HT-29 (cell line): ENCODE data around the gene AGT. TPM values are rescaled to one million over a fixed set of nuclear protein-coding genes. Genes with fewer than 3 reads are reported as not detected.
"Not testable (repeated sequence)": the region's sequence is repeated elsewhere in the genome, so short reads cannot be mapped to it uniquely, and the experiment has no call there.

Experiments
- DNase-seq: peaks from one replicate; pipeline ENCODE4 v3.0.0-alpha.2; 2015; ENCODE audit warnings: low spot score
- total RNA-seq: library from RNA; depleted of rRNA; stranded (reverse); fragments of >200 nt; shearing (Covaris generic); gene quantifications from 2 replicates; pipeline ENCODE4 v1.2.3, GENCODE V29; 2014

Gene AGT
- total RNA-seq, 1 experiment from 2014 or later, result 1.5 TPM

DNA sequence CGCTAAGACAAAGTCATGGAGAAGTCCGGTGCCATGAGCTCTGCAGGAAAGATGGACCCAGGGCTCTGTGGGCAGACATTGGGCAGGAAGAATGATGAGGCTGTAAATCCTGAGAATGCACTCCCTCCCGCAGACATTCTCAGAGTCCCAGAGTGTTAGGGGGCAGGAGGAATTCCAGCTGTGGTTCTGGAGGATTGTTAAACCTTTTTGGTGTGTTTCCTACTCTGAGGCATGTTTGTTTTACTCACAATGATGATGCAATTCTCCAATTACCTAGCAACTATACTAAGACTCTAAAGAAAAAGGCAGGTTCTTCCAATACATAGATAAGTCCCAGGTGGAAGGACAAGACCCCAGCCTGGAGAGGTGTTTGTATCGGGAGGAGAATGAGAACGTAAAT is 30.5 kb upstream of the AGT start:
- peak; percentile 7 for DNase-seq

DNA sequence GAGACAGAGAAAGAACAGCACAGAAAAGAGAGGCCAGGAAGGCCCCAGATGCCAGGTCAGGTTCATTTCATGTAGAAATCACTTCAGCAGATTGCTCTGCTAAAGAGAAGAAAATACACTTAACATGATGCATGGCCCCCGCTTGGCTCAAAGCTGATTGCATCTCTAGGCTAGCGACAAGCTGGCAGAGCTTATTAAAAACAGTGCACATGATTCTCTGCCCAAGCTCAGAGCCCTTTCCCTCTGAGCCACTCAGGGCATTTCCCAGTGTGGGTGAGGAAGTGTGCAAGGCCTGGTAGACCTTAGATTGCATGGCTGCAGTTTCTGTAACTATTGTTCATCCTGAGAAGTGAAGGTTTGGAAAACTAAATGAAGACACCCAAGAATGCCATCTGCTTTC is 30.0 kb upstream of the AGT start:
- no peak for DNase-seq

DNA sequence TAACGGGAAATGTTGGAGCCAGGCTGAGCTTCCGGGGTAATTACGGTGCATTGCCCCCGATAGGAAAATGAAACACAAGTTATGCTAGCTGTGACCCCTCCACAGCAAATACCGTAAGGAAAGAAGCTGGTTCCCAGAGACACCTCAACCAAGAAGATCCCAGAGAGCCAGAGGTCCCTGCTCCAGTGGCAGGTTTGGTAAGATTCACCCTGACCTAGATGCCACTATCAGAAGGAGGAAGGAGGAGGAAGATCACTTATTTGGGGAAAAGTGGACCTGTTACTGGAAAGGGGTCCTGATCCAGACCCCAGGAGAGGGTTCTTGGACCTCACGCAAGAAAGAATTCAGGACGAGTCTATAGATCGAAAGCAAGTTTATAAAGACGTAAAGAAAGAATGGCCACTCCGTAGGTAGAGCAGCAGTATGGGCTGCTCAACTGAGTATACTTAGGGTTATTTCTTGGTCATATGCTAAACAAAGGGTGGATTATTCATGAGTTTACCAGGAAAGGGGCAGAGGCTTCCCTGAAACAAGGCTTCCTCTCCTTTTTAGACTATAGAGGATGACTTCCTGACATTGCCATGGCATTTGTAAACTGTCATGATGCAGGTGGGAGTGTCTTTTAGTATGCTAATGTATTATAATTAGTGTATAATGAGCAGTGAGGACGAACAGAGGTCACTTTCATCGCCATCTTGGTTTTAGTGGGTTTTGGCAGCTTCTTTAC is 25.8 kb upstream of the AGT start:
- DNase-seq, result no peak

DNA sequence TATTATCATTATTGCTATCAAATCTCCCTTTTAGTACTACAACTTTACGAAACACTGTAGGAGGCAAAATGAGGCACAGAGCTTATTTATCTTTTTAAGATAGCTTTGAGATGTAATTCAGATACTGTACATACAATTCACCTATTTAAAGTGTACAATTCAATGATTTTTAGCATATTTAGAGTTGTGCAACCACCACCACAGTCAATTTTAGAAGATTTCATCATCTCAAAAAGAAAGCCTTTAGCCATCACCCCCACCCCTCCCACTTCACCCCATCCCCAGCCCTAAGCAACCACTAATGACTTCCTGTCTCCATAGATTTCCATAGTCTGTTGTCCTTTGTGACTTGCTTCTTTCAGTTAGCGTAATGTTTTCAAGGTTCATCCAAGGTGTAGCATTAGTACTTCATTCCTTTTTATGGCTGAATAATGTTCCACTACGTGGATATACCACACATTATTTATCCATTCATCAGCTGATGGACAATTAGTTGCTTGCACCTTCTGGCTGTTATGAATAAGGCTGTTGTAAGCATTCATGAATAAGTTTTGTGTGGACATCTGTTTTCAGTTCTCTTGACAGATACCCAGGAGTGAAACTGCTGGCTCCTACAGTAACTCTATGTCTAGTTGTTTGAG is 23.8 kb upstream of the AGT start:
- DNase-seq, result no peak

DNA sequence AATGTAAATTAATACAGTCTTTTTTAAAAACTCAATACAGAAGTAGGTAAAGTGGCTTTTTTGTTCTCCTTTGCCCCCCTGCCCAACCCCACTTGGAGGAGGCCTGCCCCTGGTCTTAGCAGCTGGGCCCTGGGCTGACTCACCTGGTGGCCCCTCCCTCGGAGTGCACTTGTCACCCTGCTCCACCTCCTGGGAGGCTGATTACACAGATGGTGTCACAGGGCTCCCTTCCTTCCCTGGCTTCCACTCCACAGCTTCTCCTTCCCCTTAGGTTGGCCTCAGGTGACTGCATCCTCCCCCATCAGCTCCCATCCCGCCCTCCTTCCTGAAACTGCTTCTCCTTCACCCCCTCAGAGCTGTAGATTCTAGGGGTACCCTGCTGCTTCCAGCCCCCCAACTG is 21.5 kb upstream of the AGT start:
- DNase-seq, result peak; percentile 73

DNA sequence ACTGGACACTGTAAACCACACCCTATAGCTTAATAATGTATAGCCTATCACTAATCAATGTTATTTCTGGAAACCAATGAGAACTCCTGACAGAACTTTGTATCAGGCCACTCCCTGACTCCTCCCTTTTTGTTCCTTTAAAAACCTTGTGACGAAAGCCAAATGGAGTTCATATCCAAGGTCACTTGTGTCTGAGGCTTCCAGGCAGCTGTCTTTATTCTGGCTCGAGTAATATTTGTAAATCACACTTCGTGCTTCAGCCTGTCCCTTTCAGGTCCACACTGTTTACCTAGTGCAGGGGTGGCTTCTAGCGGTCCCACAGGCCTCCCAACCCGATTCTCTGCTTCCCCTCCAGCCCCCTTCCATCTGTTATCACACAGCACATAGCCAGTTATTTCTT is 17.1 kb upstream of the AGT start:
- no peak for DNase-seq

DNA sequence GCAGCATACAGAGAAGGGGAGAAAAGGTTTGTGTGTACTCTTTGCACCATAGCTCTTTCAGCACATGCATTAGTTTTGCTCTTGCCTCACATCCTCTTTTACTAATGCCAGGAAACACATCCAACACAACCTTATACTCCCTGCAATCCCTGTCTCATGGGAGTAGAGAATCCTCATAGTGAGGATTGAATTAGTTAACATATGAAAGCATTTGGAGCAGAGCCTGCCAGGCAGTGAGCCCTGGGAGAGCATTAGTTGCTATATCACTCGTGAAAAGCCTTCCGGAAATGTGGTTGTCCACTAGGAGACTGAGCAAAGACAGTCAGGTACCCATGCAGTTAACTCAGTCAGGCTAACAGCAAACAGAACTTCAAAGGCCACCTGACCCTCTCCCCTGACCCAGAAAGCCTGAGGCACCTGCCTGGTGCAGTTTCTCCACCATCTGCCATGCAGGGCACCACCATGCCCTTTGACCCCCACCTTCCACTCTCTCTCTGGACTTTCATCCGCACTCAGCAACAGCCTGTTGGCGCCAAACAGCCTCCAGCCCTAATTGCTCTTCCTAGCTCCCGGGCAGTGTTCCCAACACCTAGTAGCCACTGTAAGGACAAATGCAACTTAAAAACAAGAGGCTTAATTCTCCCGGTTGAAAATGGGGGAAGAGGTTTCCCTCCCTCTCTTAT is 14.9 kb upstream of the AGT start:
- DNase-seq, result no peak

DNA sequence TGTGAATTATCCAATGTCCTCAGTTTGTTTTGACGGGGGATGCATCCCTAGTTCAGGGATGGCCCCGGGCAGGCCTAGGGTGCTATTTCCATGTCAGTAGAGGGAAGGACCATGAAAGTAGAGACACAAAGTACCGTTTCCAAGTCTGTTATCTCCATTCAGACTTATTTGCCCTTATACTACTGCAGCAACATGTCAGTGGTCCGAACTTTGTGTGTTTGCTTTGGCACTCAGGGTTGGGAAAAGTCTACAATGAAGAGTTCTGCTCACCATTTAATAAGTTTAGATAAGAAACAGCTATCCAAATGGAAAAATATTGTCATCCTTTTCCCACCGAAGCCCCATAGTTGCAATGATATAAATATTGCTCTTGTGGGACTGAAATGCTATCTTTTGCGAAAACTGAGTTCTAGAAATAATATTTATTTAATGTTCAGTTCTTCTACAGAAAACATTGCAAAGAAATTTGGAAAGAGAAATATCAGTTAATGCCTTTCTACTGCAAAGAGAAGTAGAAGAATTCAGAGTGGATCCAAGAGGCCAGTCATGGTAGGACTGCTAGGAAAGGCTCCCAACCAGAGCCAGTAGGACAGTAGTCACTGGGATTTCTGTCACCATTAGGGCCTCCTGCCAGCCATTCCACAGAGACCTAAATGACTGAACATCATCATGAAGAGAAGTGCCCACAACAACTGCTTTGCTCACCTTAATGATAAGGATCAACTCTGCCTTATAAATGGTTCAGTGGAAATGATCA is 11.5 kb upstream of the AGT start:
- no peak for DNase-seq

DNA sequence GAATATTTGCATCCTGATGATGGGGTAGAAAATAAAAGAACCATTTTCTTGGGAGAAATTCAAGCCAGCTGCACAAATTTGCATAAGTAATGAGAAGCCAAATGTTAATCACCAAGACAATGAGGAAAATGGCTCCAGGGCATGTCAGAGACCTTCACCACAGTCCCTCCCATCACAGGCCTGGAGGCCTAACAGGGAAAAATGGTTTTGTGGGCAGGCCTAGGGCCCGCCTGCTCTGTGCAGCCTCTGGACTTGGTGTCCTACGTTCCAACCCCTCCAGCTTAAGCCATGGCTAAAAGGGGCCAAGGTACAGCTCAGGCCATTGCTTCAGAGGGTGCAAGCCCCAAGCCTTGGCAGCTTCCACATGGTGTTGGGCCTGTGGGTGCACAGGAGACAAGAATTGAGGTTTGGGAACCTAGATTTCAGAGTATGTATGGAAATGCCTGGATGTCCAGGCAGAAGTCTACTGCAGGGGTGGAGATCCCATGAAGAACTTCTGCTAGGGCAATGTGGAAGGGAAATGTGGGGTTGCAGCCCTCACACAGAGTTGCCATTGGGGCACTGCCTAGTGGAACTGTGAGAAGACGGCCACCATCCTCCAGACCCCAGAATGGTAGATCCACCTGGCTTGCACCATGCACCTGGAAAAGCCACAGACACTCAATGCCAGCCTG is 8.1 kb upstream of the AGT start:
- not testable (repeated sequence) for DNase-seq

DNA sequence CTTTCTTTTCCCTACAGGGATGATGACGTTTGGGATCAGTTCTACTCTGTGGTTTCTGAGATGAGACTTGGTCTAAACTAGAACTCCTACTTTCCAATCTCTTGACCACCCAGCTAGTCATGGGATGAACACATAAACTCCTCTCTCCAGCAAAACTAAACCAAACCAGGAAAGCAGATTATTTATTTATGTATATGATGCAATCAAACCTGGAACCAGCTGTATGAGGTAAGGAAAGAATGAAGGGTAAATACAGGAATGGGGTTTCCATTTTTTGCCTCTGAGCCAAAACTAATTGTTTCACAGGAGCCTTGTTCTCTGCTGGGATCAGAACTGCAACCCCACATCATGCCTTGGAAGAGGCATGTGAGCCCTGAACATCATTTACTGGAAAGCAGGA is 3.3 kb upstream of the AGT start:
- DNase-seq, result no peak

DNA sequence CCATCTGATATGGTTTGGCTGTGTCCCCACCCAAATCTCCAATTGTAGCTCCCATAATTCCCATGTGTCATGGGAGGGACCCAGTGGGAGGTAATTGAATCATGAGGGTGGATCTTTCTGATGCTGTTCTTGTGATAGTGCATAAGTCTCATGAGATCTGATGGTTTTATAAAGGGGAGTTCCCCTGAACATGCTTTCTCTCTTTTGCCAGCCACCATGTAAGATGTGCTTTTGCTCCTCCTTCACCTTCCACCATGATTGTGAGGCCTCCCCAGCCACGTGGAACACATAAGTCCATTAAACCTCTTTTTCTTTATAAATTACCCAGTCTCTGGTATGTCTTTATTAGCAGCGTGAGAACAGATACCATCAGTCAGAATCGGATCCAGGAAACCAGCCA is 2.5 kb upstream of the AGT start:
- not testable (repeated sequence) for DNase-seq

DNA sequence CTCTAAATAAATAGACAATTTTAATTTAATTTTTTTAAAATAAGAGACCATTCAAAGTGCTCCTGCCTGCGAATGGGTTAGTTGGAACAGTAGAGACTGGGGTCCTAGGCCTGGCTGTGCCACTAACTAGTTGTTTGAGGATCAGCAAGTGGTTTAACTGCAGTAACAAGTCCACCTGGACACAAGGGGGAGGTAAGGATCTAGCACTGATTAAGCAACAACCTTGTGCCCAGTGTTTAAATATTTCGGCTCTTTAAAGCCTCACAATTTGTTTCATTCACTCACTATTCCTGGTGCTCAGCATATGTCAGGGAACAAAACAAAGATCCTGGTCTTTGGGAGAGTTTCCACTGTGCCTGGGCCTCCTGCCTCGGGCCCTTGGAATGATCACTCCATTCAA is 1.6 kb upstream of the AGT start:
- DNase-seq, result peak; percentile 29

DNA sequence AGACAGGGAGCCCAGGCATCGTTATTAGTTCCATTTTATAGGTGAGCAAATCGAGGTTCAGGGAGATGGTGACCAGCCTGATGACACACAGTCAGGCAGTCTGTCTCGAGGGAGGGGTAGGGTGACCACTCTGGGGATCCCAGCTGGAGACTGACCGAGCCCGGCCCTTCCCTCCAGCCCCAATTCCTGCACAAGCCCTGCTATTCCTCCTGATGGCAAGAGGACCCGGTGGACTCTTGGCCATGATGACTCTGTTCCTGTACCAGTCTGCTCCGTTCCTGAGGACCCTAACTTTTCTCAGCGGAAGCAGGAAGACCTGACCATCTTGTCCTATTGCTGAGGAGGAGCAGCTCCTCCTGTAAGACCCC is 391 bp downstream of the AGT start:
- no peak for DNase-seq

DNA sequence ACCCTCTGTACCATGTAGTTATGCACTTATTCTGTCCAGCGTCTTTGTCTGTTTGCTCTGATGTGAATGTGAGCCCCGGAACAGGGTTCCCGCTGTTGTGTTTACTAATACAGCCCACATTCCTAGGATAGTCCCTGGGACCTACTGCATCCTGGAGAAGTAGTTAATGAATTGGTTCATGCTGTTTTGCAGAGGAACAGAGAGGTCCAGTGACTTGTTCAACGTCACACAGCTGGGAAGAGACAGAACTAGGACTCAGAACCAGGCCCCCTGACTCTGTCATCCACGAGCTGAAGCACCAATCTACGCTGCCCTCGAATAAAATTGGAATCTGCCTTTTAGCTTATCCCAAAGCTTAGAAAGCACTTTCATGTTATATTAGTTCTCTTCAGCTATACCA is 784 bp downstream of the AGT start:
- no peak for DNase-seq

DNA sequence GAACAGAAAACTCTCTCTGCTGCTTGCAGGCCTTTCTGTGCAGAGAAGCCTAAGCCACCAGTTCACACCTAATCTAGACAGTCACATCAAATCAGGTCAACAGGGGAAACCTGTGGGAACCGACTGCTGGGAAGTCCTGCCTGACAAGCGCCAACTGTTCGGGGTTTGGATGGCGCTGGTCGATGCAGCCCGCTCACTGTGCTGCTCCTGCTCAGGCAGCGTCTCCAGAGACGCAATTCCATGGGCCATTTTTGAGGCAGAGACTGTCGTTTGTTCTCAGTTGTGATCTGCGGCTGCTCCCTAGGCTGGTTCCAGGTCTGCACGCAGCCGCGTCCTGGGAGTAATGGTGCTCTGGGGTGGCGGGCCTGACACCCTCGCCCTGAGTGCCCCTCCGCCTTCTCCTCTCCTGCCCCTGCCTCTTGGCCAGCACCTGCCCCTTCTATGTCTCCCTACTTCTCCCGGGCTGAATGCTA is 1.4 kb downstream of the AGT start:
- no peak for DNase-seq

DNA sequence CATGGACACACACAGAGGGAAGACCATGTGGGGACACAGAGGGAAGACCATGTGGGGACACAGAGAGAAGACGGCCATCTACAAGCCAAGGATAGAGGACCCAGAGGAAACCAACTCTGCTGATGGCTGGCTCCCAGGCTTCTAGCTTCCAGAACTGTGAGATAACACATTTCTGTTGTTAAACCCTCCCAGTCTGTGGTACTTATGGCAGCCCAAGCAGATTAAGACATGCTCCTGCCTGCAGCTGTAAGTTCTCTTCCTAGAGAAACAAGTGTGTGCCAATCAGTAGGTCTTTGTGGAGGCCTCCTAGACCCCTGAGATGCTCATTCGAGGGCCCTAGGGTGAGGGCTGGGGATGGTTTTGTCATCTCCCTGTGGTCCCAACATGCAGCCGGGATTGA is 2.7 kb downstream of the AGT start:
- DNase-seq, result no peak

DNA sequence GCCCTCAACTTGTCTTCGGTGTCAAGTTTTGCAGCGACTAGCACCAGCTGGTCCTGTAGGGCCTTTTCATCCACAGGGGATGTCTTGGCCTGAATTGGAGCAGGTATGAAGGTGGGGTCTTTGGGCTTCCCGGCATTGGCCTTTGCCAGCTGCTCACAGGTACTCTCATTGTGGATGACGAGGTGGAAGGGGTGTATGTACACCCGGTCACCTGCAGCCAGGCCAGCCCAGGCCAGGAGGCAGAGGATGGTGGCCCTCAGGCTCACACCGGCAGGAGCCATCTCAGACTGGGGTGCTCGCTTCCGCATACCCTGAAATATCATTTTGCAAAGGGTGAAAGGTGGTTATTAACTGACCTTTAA is 3.4 kb downstream of the AGT start:
- DNase-seq, result no peak

DNA sequence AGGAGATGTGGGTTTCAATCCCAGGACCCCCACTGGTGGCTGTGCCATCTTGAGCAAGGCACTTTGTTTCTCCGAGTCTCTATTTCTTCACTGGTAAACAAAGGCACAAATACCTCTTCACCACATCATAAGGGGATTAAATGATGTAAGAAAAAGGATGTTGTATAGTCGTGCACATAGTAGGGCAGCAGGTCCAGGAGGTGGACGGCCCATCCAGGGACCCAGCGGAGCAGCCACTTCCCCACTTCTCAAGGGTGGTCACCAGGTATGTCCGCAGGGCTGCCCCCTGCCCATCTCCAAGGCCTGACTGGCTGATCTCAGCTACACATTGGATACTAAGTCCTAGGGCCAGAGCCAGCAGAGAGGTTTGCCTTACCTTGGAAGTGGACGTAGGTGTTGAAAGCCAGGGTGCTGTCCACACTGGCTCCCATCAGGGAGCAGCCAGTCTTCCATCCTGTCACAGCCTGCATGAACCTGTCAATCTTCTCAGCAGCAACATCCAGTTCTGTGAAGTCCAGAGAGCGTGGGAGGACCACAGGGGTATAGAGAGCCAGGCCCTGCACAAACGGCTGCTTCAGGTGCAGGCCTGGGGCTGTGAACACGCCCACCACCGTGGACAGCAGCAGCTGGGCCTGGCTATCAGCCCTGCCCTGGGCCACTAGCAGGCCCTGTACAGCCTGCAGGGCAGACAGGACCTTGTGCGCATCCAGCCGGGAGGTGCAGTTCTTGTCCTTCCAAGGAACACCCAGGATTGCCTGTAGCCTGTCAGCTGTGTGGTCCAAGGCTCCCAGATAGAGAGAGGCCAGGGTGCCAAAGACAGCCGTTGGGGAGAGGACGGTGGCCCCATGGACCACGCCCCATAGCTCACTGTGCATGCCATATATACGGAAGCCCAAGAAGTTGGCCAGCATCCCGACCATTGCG is 4.0 kb downstream of the AGT start:
- DNase-seq, result no peak

DNA sequence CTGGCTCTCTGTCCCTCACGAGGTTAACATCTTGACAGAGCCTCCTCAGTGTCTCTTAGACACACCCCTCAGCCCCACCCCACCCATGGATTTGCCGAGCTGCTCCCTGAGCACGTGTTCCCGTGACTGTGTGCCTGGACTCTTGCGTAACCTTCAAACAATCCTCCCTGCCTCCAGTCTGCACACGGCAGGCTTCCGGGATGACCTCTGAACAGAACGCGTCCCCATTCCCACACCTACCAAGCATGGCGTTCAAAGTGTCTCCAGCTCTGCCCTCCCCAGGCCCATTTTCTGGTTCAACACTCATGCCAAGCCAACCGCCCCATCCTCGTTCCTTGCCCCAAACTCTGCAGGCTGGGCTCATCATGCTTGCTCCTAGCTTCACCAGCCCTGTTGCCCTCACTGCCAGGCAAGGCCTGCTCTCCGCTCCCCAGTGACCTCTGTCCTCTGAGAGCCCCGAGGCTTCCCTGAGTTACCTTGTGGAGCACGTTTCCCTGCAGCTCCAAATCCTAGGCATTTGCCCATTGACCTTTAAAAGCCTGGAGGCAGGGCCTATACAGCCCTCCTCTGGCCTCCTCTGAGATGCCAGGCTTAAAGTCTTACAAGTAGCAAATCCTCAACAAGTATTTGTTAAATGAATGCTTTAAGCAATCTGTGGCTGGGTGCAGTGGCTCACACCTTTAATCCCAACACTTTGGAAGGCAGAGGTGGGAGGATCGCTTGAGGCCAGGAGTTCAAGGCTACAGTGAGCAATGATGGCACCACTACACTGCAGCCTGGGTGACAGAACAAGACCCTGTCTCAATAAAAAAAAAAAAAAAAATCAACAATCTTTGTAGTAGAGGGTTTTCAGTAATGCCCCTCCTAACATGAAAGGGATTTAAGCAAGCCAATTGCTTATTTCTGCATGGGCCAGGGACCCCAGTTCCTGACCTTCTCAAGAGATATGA is 5.0 kb downstream of the AGT start:
- peak; percentile 59 for DNase-seq
